DMS53 treated with DMSO at 0.1 percent for 48 hours (cell line): Measurements from ENCODE around the gene CDKAL1.

Experiments
- DNase-seq: peaks from one replicate; lab custom pipeline; 2025; ENCODE audit not compliant: unreplicated experiment; lab: John Stamatoyannopoulos, UW

Gene CDKAL1

GRCh38 chr6:21158873-21159272 is 624.6 kb downstream of the CDKAL1 start:
- DNase-seq: no peak

- DNase-seq: no peak
Observed at GRCh38 chr6:21159465-21159864, 625.2 kb downstream of the CDKAL1 start.

- DNase-seq: no peak
Observed at GRCh38 chr6:21161707-21162106, 627.5 kb downstream of the CDKAL1 start.

GRCh38 chr6:21163110-21163837 is 629.0 kb downstream of the CDKAL1 start:
- DNase-seq: no peak

GRCh38 chr6:21163838-21164180 is 629.6 kb downstream of the CDKAL1 start:
- DNase-seq: no peak

GRCh38 chr6:21164768-21165326 is 630.6 kb downstream of the CDKAL1 start:
- DNase-seq: no peak

- no peak for DNase-seq
Observed at GRCh38 chr6:21166754-21167153, 632.5 kb downstream of the CDKAL1 start.

- no peak for DNase-seq
Observed at GRCh38 chr6:21167790-21168189, 633.5 kb downstream of the CDKAL1 start.

GRCh38 chr6:21171801-21172200 is 637.5 kb downstream of the CDKAL1 start:
- no peak for DNase-seq

GRCh38 chr6:21173031-21173430 is 638.8 kb downstream of the CDKAL1 start:
- no peak for DNase-seq

GRCh38 chr6:21173678-21174077 is 639.4 kb downstream of the CDKAL1 start:
- DNase-seq: no peak

GRCh38 chr6:21176197-21176596 is 641.9 kb downstream of the CDKAL1 start:
- DNase-seq: no peak

GRCh38 chr6:21180155-21180554 is 645.9 kb downstream of the CDKAL1 start:
- no peak for DNase-seq

- DNase-seq: no peak
Observed at GRCh38 chr6:21180800-21181337, 646.6 kb downstream of the CDKAL1 start.

- DNase-seq: no peak
Observed at GRCh38 chr6:21181866-21182265, 647.6 kb downstream of the CDKAL1 start.

- no peak for DNase-seq
Observed at GRCh38 chr6:21182589-21182988, 648.3 kb downstream of the CDKAL1 start.

- no peak for DNase-seq
Observed at GRCh38 chr6:21185861-21186478, 651.7 kb downstream of the CDKAL1 start.

GRCh38 chr6:21186479-21187055 is 652.3 kb downstream of the CDKAL1 start:
- DNase-seq: no peak

- no peak for DNase-seq
Observed at GRCh38 chr6:21187485-21187884, 653.2 kb downstream of the CDKAL1 start.

GRCh38 chr6:21188505-21189223 is 654.4 kb downstream of the CDKAL1 start:
- peak; percentile 16 for DNase-seq

GRCh38 chr6:21189759-21190158 is 655.5 kb downstream of the CDKAL1 start:
- no peak for DNase-seq
